Breast epithelium (tissue), 3 donors: ENCODE measurements around the gene CRYBG1.

Experiments
- POLR2AphosphoS5 ChIP-seq, 3 donors: sonication (generic); formaldehyde crosslinking; IDR thresholded peaks; one replicate each; pipeline ENCODE4 v1.6.1; 2017; ENCODE audit warnings: antibody characterized with exemption in 3 of 3
- TF ChIP-seq, protein P1 (sequence below), 3 donors: fragments of 450-650 bp; IDR thresholded peaks; one replicate each; pipeline ENCODE4 v1.5.1; 2016 to 2017; ENCODE audit warnings: antibody characterized with exemption in 3 of 3, mild to moderate bottlenecking in 3 of 3, moderate library complexity in 3 of 3

DNA sequence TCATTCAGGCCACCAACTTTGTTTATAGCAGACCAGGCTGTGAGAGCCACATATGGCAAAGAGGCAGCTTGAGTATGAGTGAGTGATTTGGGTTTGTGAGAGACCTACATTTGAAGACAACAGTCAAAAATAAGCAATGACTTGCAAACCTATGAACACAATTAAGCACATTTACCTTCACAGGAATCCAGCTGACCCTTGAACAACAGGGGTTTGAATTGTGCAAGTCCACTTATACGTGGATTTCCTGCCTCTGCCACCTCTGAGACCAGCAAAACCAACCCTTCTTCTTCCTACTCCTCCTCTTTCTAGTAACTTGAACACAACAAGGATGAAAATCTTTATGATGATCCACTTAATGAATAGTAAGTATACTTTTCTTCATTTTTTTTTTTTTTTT, 258.7 kb downstream of the CRYBG1 start:
- TF ChIP-seq, protein P1, sequence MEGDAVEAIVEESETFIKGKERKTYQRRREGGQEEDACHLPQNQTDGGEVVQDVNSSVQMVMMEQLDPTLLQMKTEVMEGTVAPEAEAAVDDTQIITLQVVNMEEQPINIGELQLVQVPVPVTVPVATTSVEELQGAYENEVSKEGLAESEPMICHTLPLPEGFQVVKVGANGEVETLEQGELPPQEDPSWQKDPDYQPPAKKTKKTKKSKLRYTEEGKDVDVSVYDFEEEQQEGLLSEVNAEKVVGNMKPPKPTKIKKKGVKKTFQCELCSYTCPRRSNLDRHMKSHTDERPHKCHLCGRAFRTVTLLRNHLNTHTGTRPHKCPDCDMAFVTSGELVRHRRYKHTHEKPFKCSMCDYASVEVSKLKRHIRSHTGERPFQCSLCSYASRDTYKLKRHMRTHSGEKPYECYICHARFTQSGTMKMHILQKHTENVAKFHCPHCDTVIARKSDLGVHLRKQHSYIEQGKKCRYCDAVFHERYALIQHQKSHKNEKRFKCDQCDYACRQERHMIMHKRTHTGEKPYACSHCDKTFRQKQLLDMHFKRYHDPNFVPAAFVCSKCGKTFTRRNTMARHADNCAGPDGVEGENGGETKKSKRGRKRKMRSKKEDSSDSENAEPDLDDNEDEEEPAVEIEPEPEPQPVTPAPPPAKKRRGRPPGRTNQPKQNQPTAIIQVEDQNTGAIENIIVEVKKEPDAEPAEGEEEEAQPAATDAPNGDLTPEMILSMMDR (IDR thresholded peaks at IDR 0.05): no peak
- no peak for TF ChIP-seq POLR2AphosphoS5 (IDR thresholded peaks at IDR 0.05)
